Neural progenitor cell (in vitro differentiated cells): ENCODE data around the gene TIMP3. TPM values are rescaled to one million over a fixed set of nuclear protein-coding genes. Genes with fewer than 3 reads are reported as not detected.
A peak's percentile ranks its signal among the peaks of the same experiment; 100 is the strongest.

Source experiments
- DNase-seq: peaks from one replicate; pipeline ENCODE4 v3.0.0-alpha.2; 2016; ENCODE audit warnings: low spot score
- H2AFZ ChIP-seq: fragments of 200-600 bp; sonication (generic); replicated peaks from 2 replicates; pipeline ENCODE4 v1.6.1; 2016; ENCODE audit warnings: antibody characterized with exemption
- H3F3A ChIP-seq: fragments of 200-600 bp; sonication (generic); 2 replicates; pipeline ENCODE4 v1.6.1; 2016; ENCODE audit warnings: antibody characterized with exemption, low read depth
- H3K27ac ChIP-seq: fragments of 200-600 bp; sonication (generic); 2 replicates; pipeline ENCODE4 v1.5.1; 2016; ENCODE audit warnings: mild to moderate bottlenecking
- H3K27me3 ChIP-seq: fragments of 200-600 bp; sonication (generic); 2 replicates; pipeline ENCODE4 v1.6.1; 2016; ENCODE audit warnings: mild to moderate bottlenecking, moderate library complexity
- H3K36me3 ChIP-seq: fragments of 200-600 bp; sonication (generic); 2 replicates; pipeline ENCODE4 v1.5.1; 2016
- H3K4me1 ChIP-seq: fragments of 200-600 bp; sonication (generic); 2 replicates; pipeline ENCODE4 v1.6.1; 2016; ENCODE audit warnings: mixed run types
- H3K4me2 ChIP-seq: fragments of 200-600 bp; sonication (generic); 2 replicates; pipeline ENCODE4 v1.6.1; 2016
- H3K4me3 ChIP-seq: fragments of 200-600 bp; sonication (generic); 2 replicates; pipeline ENCODE4 v1.5.1; 2016
- H3K79me2 ChIP-seq: fragments of 200-600 bp; sonication (generic); 2 replicates; pipeline ENCODE4 v1.6.1; 2016; ENCODE audit warnings: low read depth
- H3K9ac ChIP-seq: fragments of 200-600 bp; sonication (generic); 2 replicates; pipeline ENCODE4 v1.6.1; 2016
- H3K9me3 ChIP-seq: fragments of 200-600 bp; sonication (generic); 2 replicates; pipeline ENCODE4 v1.5.1; 2016; ENCODE audit warnings: low read depth
- H4K20me1 ChIP-seq: fragments of 200-600 bp; sonication (generic); 2 replicates; pipeline ENCODE4 v1.6.1; 2016; ENCODE audit warnings: low read depth
- H3K27ac Mint-ChIP-seq: 3 replicates; pipeline ENCODE4 v1.8.0; 2021; ENCODE audit warnings: mixed read lengths
- H3K27me3 Mint-ChIP-seq: 2 replicates; pipeline ENCODE4 v1.8.0; 2022; ENCODE audit warnings: low read depth, mild to moderate bottlenecking, inconsistent platforms, moderate library complexity, mixed read lengths; ENCODE audit not compliant: insufficient read depth
- H3K36me3 Mint-ChIP-seq: 3 replicates; pipeline ENCODE4 v1.8.0; 2021; ENCODE audit warnings: mixed read lengths
- H3K4me1 Mint-ChIP-seq: 3 replicates; pipeline ENCODE4 v1.8.0; 2021; ENCODE audit warnings: mixed read lengths
- H3K4me3 Mint-ChIP-seq: 3 replicates; pipeline ENCODE4 v1.8.0; 2021; ENCODE audit warnings: mild to moderate bottlenecking, moderate library complexity, mixed read lengths
- H3K9me3 Mint-ChIP-seq: 3 replicates; pipeline ENCODE4 v1.8.0; 2020; ENCODE audit warnings: mixed read lengths
- CTCF ChIP-seq: fragments of 200-600 bp; sonication (generic); IDR thresholded peaks from 2 replicates; pipeline ENCODE4 v1.5.1; 2017; ENCODE audit warnings: antibody characterized with exemption, mild to moderate bottlenecking
- EZH2 ChIP-seq: fragments of 200-600 bp; sonication (generic); IDR thresholded peaks from 2 replicates; pipeline ENCODE4 v1.6.1; 2017; ENCODE audit warnings: antibody characterized with exemption, mild to moderate bottlenecking, moderate library complexity
- EZH2phosphoT487 ChIP-seq: fragments of 200-600 bp; sonication (generic); IDR thresholded peaks from 2 replicates; pipeline ENCODE4 v1.6.1; 2017; ENCODE audit warnings: antibody characterized with exemption
- total RNA-seq: library from RNA; depleted of rRNA; stranded (reverse); fragments of >200 nt; gene quantifications from 2 replicates; pipeline ENCODE4 v1.2.3, GENCODE V29; 2015; ENCODE audit warnings: low replicate concordance

The TIMP3 gene
- total RNA-seq, 1 donor from 2014 or later, result 6.3 TPM

- peaks cover 2% of the 10 kb centered on the region for H3K27me3 Mint-ChIP-seq
- no peaks in the 10 kb centered on the region for H3K9me3 Mint-ChIP-seq
- H3K4me2 ChIP-seq, result no peak overlapping the region
- no peaks in the 10 kb centered on the region for H4K20me1 ChIP-seq
- no peak overlapping the region for H3K9ac ChIP-seq
- peaks cover 6% of the 10 kb centered on the region for H3K4me1 Mint-ChIP-seq
- H3K9me3 ChIP-seq, result no peaks in the 10 kb centered on the region
- no peaks in the 10 kb centered on the region for H3K36me3 ChIP-seq
- no peak for TF ChIP-seq CTCF
- TF ChIP-seq EZH2phosphoT487, result no peak
- no peaks in the 10 kb centered on the region for H3K79me2 ChIP-seq
- H3K4me3 ChIP-seq, result no peak overlapping the region
- no peaks in the 10 kb centered on the region for H3K36me3 Mint-ChIP-seq
- H3K27ac Mint-ChIP-seq, result no peak overlapping the region
- DNase-seq, result no peak
- no peaks in the 10 kb centered on the region for H3K27me3 ChIP-seq
- no peaks in the 10 kb centered on the region for H3F3A ChIP-seq
- H3K4me1 ChIP-seq, result no peaks in the 10 kb centered on the region
- H2AFZ ChIP-seq, result no peak overlapping the region
- no peak overlapping the region for H3K27ac ChIP-seq
- H3K4me3 Mint-ChIP-seq, result no peak overlapping the region
Measured at GRCh38 chr22:32855045-32855756, 53.7 kb downstream of the TIMP3 start.

- no peak overlapping the region for H3K4me2 ChIP-seq
Measured at GRCh38 chr22:32858121-32858703, 56.7 kb downstream of the TIMP3 start.

GRCh38 chr22:32858957-32859356 is 57.5 kb downstream of the TIMP3 start:
- H3K4me2 ChIP-seq, result no peak overlapping the region
- no peaks in the 10 kb centered on the region for H4K20me1 ChIP-seq
- no peak overlapping the region for H3K4me3 ChIP-seq
- Mint-ChIP-seq H3K36me3 (no peaks in the 10 kb centered on the region), H3K27me3 (peaks cover 5% of the 10 kb centered on the region), H3K9me3 (no peaks in the 10 kb centered on the region), H3K4me3 (no peak overlapping the region), H3K4me1 (peaks cover 6% of the 10 kb centered on the region), H3K27ac (no peak overlapping the region)
- no peak overlapping the region for H3K9ac ChIP-seq
- H3K9me3 ChIP-seq, result no peaks in the 10 kb centered on the region
- no peak overlapping the region for H2AFZ ChIP-seq
- no peaks in the 10 kb centered on the region for H3K36me3 ChIP-seq
- H3K4me1 ChIP-seq, result no peaks in the 10 kb centered on the region
- TF ChIP-seq EZH2 (no peak), CTCF (no peak), EZH2phosphoT487 (no peak)
- no peaks in the 10 kb centered on the region for H3K27me3 ChIP-seq
- no peak for DNase-seq
- no peaks in the 10 kb centered on the region for H3K79me2 ChIP-seq
- H3F3A ChIP-seq, result no peaks in the 10 kb centered on the region
- H3K27ac ChIP-seq, result no peak overlapping the region

More at GRCh38 chr22:32858121-32858703, 56.7 kb downstream of the TIMP3 start:
- Histone ChIP-seq H3K27me3 (no peaks in the 10 kb centered on the region), H3K27ac (no peak overlapping the region), H3K4me3 (no peak overlapping the region), H3K79me2 (no peaks in the 10 kb centered on the region), H4K20me1 (no peaks in the 10 kb centered on the region), H3K9ac (no peak overlapping the region), H3K9me3 (no peaks in the 10 kb centered on the region), H3K4me1 (no peaks in the 10 kb centered on the region), H3F3A (no peaks in the 10 kb centered on the region), H2AFZ (no peak overlapping the region), H3K36me3 (no peaks in the 10 kb centered on the region)
- Mint-ChIP-seq H3K9me3 (no peaks in the 10 kb centered on the region), H3K27ac (no peak overlapping the region), H3K27me3 (peaks cover 5% of the 10 kb centered on the region), H3K4me1 (peaks cover 4% of the 10 kb centered on the region), H3K4me3 (peak overlapping the region; percentile 30), H3K36me3 (no peaks in the 10 kb centered on the region)
- DNase-seq, result no peak
- TF ChIP-seq CTCF (no peak), EZH2 (no peak), EZH2phosphoT487 (no peak)
